ENCODE measurements around the gene JARID2.

DNA sequence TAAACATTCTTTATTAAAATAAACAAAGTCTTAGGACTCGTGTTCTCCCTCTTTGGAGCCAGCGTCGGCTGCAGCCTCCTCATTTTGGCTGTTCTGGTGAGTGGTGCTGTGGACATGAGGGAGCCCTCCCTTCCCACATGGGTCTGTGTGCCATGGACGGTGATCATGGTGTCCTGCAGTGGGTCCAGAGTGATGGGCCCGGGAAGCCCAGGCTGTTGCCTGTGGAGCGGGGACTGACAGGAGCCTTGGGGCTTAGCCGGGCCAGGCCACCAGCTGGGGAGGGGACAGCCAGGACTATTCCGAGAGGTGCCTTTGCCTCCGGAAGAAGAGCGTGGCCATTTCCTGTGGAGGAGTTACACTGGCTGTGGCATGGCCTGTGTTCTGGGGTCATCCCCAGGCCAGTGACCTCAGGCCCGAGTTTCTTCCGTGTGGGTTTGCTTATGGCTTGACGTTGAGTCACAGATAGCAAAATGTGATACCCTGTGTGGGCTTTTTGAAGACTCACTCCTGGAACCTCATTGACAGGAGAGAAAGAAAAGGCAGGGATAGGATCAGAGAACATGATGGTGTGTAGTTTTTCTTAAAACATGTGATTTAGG lies 263.6 kb downstream of the JARID2 start:
- TF ChIP-seq, protein P1, sequence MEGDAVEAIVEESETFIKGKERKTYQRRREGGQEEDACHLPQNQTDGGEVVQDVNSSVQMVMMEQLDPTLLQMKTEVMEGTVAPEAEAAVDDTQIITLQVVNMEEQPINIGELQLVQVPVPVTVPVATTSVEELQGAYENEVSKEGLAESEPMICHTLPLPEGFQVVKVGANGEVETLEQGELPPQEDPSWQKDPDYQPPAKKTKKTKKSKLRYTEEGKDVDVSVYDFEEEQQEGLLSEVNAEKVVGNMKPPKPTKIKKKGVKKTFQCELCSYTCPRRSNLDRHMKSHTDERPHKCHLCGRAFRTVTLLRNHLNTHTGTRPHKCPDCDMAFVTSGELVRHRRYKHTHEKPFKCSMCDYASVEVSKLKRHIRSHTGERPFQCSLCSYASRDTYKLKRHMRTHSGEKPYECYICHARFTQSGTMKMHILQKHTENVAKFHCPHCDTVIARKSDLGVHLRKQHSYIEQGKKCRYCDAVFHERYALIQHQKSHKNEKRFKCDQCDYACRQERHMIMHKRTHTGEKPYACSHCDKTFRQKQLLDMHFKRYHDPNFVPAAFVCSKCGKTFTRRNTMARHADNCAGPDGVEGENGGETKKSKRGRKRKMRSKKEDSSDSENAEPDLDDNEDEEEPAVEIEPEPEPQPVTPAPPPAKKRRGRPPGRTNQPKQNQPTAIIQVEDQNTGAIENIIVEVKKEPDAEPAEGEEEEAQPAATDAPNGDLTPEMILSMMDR (IDR thresholded peaks at IDR 0.05; ENCODE audit: low read depth, low read length, missing input control): no peak
- no peak for TF ChIP-seq RAD21 (IDR thresholded peaks at IDR 0.05)

Measured in liver (tissue), 3 donors.